Choroid plexus epithelial cell (primary cell): Measurements from ENCODE around the gene NOS2.

ENCODE experiments used
- DNase-seq: peaks from one replicate; pipeline ENCODE4 v3.0.0-alpha.2; 2010; ENCODE audit warnings: low read depth
- H3K4me3 ChIP-seq: 2 replicates; pipeline ENCODE4 v1.5.1; 2011; ENCODE audit warnings: low read depth, mild to moderate bottlenecking, control low read depth, low read length, moderate library complexity
- TF ChIP-seq, protein P1 (sequence below): conservative IDR thresholded peaks from 2 replicates; pipeline ENCODE4 v1.5.1; 2011; ENCODE audit warnings: low read depth, mild to moderate bottlenecking, control low read depth, inconsistent platforms, low read length, moderate library complexity

Gene NOS2

DNA sequence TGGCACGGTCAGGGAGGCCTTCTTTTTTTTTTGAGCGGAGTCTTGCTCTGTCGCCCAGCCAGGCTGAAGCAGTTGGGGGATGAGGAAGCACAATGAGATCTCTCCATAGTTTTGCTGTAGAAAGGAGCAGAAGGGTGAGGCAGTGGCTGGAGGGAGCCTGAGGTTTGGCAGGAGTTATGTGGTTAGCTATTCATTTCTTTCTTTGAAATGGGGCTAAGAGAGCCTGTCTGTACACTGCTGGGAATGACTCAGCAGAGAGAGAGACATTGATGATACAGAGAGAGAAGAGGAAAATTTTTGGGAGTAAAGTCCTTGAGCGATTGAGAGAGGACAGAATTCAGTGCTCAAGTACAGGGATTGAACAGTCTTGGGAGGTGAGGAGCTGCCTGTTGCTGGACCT, 22.1 kb downstream of the NOS2 start:
- DNase-seq: peak; percentile 51
- H3K4me3 ChIP-seq: no peak overlapping the region
- TF ChIP-seq, protein P1, sequence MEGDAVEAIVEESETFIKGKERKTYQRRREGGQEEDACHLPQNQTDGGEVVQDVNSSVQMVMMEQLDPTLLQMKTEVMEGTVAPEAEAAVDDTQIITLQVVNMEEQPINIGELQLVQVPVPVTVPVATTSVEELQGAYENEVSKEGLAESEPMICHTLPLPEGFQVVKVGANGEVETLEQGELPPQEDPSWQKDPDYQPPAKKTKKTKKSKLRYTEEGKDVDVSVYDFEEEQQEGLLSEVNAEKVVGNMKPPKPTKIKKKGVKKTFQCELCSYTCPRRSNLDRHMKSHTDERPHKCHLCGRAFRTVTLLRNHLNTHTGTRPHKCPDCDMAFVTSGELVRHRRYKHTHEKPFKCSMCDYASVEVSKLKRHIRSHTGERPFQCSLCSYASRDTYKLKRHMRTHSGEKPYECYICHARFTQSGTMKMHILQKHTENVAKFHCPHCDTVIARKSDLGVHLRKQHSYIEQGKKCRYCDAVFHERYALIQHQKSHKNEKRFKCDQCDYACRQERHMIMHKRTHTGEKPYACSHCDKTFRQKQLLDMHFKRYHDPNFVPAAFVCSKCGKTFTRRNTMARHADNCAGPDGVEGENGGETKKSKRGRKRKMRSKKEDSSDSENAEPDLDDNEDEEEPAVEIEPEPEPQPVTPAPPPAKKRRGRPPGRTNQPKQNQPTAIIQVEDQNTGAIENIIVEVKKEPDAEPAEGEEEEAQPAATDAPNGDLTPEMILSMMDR: no peak

DNA sequence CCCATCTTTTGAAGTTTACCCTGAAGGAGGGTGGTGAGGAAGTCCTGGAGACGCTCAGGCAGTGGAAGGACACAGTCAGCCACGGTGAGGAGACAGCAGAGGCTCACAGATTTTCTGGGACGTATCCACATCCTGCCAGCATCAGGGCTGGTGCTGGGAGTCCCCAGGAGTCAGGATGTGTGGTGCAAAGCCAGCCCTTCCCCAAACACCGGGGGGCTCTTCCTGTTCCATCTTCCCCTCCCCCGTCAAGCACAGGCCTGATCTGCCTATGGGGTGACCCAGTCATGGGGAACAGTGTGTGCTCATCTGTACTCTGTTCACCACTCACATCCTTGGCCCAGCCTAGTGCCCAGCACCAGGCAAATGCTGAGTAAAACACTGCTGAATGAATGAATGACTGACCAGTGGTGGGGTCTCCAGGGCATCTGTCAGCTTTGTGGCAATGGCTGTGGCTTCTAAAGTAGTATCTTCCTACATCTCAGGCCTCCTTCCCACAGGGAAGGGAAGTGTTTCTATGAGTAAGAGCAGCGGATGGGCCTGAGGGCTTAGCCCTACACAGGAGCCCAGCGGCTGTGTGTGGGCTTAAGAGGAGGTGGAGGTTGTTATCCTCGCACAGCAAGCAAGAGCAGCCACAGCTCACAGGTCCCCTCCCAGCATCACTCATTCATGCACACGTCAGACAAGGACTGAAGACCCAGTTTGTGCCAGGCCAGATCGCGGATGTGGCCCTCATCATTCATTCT, 23.3 kb downstream of the NOS2 start:
- no peak for DNase-seq
- TF ChIP-seq, protein P1: no peak
- H3K4me3 ChIP-seq: no peak overlapping the region

DNA sequence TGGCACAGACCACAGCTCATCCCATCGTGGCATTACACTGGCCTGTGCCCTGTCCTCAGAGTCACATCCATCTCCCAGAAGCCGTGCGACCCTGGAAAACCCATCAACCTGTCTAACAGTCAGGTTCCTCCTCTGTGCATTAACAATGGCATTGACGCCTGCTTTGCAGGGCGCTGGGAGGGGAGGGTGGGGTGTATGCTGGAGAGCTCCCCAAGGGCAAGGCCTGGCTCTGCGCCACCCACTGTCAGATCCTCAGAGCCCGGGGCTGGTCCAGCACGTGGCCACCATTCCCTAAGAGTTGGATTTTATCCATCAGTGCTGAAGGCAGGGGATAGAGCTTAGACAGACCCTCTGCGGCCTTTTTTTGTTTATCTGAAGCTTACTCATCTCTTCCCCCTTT, 28.7 kb downstream of the NOS2 start:
- DNase-seq: no peak
- TF ChIP-seq, protein P1: no peak
- no peak overlapping the region for H3K4me3 ChIP-seq

DNA sequence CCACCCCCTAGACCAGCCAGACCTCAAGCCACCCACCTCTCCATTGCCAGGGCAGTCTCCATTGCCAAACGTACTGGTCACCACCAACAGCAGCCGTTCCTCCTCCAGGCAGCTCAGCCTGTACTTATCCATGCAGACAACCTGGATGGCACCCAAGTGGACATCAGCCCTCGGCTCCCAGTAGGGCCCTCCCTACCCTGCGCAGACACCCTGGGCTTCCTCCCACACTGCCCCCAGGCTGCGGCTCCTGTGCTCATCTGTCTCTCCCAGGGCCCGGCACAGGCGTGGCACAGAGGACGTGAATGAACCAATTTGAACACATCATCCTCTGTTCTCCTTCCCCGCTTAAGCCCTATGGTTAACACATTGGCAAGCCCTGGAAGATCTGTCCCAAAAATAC, 29.5 kb downstream of the NOS2 start:
- TF ChIP-seq, protein P1: no peak
- DNase-seq: no peak
- no peak overlapping the region for H3K4me3 ChIP-seq

DNA sequence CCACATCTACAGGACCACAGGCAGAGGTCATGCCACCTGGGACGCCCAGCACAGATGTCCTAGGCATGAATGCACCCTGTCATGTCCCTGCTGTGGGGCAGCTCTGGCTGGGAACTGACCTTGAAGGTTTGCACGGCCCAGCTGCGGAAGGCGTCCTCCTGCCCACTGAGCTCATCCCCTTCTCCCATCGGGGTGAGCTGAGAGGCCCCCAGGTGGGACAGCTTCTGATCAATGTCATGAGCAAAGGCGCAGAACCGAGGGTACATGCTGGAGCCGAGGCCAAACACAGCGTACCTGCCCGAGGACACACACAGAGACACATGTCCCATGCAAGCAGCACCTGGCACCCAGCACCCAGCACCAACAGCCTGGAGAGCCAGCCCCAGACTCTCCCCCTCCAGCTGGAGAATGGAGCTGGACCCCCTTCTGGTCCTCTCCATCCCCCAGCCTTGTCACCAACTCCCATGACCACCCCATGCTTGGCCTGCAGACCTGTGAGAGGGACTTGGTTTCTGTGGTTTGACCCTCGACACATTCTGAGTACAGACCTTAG, 31.4 kb downstream of the NOS2 start:
- no peak overlapping the region for H3K4me3 ChIP-seq
- TF ChIP-seq, protein P1: no peak
- no peak for DNase-seq

DNA sequence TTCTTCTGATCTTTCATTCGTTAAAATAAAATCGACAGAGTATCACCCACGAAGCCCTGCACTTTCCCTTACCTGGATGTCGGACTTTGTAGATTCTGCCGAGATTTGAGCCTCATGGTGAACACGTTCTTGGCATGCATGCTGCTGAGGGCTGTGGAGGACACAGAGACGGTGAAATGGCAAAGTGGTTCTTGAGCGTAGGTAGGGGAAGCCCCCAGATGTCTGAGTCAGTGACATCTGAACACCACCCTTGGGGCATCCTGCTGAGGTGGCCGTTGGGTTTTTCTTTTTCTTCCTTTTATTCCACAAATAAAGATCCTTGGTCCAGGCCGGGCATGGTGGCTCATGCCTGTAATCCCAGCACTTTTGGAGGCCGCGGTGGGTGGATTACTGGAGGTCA, 33.9 kb downstream of the NOS2 start:
- H3K4me3 ChIP-seq: no peak overlapping the region
- TF ChIP-seq, protein P1: no peak
- no peak for DNase-seq

DNA sequence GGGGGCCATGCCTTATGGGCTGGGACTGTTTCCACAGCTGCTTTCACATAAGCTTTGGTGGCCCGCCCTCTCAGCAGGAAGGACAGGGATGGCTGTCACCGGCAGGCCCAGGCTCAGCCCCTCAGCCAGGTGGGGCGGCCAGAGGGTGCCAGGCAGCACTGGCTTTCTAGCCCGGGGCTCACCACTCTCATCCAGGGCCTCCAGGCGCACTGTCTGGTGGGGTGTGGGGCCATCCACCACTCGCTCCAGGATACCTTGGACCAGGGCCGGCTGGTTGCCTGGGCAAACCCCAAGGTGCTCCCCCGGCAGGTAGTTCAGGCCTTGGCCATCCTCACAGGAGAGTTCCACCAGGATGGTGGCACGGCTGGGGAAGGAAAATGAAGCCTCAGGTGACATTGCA, 35.0 kb downstream of the NOS2 start:
- H3K4me3 ChIP-seq: no peak overlapping the region
- no peak for DNase-seq
- TF ChIP-seq, protein P1: no peak
